HL-60 (cell line): Measurements from ENCODE around the gene SCAF4.

Experiments used
- DNase-seq, 2 experiments: peaks; one replicate each; pipeline ENCODE4 v3.0.0-alpha.2; 2010 to 2020; ENCODE audit warnings: low read depth in 1 of 2, low spot score in 1 of 2
- H3K27ac ChIP-seq: fragments of 250-450 bp; sonication (Bioruptor Pico); replicated peaks from 2 replicates; pipeline ENCODE4 v1.5.1; 2020; ENCODE audit warnings: mild to moderate bottlenecking, moderate library complexity
- H3K27me3 ChIP-seq: fragments of 250-450 bp; sonication (Bioruptor Pico); 2 replicates; pipeline ENCODE4 v1.5.1; 2021; ENCODE audit warnings: mild to moderate bottlenecking, moderate library complexity; ENCODE audit not compliant: insufficient read depth, poor library complexity, severe bottlenecking
- H3K4me3 ChIP-seq: replicated peaks from 2 replicates; pipeline ENCODE4 v1.5.1; 2011; ENCODE audit warnings: mild to moderate bottlenecking, control low read depth, low read length; ENCODE audit not compliant: insufficient read depth
- GABPA ChIP-seq: IDR thresholded peaks from 2 replicates; pipeline ENCODE4 v1.6.1; 2012; ENCODE audit warnings: low read depth
- POLR2AphosphoS5 ChIP-seq: IDR thresholded peaks from 2 replicates; pipeline ENCODE4 v1.6.1; 2012; ENCODE audit warnings: low read depth
- SPI1 ChIP-seq: IDR thresholded peaks from 2 replicates; pipeline ENCODE4 v1.6.1; 2012; ENCODE audit warnings: low read depth, mild to moderate bottlenecking, borderline replicate concordance
- TF ChIP-seq, protein P1 (sequence below): IDR thresholded peaks from 2 replicates; pipeline ENCODE4 v1.6.1; 2012; ENCODE audit warnings: low read depth; ENCODE audit not compliant: insufficient replicate concordance
- TF ChIP-seq, protein P2 (sequence below): IDR thresholded peaks from one replicate; pipeline ENCODE4 v1.5.1; 2011; ENCODE audit warnings: low read length, control low read depth, inconsistent platforms; ENCODE audit not compliant: insufficient read depth

SCAF4 gene

DNA sequence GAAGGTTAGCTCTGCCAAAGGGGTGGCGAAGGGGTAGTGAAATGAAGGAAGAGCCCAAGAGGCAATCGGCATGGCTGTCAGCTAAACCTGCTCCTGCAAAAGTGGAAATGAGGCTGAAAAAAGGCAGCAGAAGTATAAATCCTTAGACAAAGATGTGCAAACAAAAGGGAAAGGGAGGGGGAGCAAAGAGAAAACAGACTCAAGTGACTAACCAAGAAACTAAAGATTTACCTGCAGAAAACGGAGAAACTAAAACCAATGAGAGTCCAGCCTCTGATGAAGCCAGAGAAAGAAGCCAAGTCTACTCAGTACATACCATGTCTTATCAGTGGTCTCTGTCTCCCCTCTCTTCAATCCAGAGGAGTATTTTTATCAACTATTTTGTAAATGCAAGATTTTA lies 25.4 kb downstream of the SCAF4 start:
- Histone ChIP-seq H3K27ac (no peak overlapping the region), H3K4me3 (no peak overlapping the region), H3K27me3 (no peaks in the 10 kb centered on the region)
- TF ChIP-seq GABPA (no peak), POLR2AphosphoS5 (no peak), SPI1 (no peak)
- TF ChIP-seq, protein P1, sequence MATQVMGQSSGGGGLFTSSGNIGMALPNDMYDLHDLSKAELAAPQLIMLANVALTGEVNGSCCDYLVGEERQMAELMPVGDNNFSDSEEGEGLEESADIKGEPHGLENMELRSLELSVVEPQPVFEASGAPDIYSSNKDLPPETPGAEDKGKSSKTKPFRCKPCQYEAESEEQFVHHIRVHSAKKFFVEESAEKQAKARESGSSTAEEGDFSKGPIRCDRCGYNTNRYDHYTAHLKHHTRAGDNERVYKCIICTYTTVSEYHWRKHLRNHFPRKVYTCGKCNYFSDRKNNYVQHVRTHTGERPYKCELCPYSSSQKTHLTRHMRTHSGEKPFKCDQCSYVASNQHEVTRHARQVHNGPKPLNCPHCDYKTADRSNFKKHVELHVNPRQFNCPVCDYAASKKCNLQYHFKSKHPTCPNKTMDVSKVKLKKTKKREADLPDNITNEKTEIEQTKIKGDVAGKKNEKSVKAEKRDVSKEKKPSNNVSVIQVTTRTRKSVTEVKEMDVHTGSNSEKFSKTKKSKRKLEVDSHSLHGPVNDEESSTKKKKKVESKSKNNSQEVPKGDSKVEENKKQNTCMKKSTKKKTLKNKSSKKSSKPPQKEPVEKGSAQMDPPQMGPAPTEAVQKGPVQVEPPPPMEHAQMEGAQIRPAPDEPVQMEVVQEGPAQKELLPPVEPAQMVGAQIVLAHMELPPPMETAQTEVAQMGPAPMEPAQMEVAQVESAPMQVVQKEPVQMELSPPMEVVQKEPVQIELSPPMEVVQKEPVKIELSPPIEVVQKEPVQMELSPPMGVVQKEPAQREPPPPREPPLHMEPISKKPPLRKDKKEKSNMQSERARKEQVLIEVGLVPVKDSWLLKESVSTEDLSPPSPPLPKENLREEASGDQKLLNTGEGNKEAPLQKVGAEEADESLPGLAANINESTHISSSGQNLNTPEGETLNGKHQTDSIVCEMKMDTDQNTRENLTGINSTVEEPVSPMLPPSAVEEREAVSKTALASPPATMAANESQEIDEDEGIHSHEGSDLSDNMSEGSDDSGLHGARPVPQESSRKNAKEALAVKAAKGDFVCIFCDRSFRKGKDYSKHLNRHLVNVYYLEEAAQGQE = no peak
- TF ChIP-seq, protein P2, sequence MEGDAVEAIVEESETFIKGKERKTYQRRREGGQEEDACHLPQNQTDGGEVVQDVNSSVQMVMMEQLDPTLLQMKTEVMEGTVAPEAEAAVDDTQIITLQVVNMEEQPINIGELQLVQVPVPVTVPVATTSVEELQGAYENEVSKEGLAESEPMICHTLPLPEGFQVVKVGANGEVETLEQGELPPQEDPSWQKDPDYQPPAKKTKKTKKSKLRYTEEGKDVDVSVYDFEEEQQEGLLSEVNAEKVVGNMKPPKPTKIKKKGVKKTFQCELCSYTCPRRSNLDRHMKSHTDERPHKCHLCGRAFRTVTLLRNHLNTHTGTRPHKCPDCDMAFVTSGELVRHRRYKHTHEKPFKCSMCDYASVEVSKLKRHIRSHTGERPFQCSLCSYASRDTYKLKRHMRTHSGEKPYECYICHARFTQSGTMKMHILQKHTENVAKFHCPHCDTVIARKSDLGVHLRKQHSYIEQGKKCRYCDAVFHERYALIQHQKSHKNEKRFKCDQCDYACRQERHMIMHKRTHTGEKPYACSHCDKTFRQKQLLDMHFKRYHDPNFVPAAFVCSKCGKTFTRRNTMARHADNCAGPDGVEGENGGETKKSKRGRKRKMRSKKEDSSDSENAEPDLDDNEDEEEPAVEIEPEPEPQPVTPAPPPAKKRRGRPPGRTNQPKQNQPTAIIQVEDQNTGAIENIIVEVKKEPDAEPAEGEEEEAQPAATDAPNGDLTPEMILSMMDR = no peak
- no peak for DNase-seq

DNA sequence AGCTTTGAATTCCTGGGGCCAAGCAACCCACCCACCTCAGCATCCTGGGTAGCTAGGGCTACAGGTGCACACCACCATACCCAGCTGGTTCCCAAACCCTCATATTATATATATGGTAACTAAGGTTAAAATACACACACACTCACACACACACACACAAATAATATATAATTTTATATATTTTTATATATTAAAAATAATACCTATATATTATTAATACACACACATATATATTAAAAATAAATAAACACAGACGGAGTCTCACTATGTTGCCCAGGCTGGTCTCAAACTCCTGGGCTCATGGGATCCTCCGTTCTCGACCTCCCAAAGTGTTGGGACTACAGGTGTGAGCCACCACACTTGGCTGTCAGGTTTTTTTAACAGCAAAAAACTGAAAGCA lies 31.9 kb downstream of the SCAF4 start:
- TF ChIP-seq GABPA (no peak), POLR2AphosphoS5 (no peak), SPI1 (no peak)
- no peaks in the 10 kb centered on the region for H3K27me3 ChIP-seq
- H3K27ac ChIP-seq = no peak overlapping the region
- no peak overlapping the region for H3K4me3 ChIP-seq
- no peak for DNase-seq

DNA sequence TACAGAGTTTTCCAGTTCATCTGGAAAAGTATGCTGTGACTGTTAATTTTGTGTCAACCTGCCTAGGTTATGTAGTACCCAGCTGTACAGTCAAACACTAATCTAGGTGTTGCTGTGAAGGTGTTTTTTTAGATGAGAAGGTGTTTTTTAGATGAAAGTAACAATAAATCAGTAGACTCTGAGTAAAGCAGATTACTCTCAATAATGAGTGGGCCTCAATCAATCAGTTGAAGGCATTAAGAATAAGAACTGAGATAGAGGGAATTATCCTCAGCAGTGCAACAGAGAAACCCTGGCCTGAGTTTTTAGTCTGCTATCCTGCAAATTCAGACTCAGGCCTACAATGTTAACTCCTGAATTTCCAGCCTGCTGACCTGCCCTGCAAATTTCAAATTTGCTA lies 33.5 kb downstream of the SCAF4 start:
- TF ChIP-seq, protein P1 = no peak
- TF ChIP-seq POLR2AphosphoS5 = no peak
- TF ChIP-seq, protein P2 = no peak
- TF ChIP-seq SPI1 = no peak
- TF ChIP-seq GABPA = no peak
- Histone ChIP-seq H3K4me3 (no peak overlapping the region), H3K27ac (no peak overlapping the region), H3K27me3 (no peaks in the 10 kb centered on the region)
- no peak for DNase-seq

DNA sequence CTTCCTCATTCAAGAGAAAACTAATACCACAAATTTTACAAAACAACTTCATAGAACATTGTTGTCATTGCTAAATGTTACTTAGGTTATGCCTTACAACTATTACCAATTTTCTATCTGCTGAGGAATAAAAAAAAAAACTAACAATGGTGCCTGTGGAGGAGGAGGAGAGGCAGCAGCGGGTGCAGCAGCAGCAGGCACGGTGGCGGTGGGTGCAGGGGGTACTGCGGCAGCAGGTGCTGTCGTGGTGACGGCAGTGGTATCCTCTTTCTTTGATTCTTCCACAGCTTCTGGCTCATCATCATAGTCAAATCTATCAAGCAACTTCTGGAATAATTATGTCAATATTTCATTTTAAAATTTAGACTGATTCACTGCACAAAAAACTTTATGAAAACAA lies 35.5 kb downstream of the SCAF4 start:
- TF ChIP-seq SPI1 = no peak
- TF ChIP-seq, protein P2 = no peak
- TF ChIP-seq, protein P1 = no peak
- TF ChIP-seq GABPA = no peak
- H3K27ac ChIP-seq = no peak overlapping the region
- DNase-seq = no peak
- no peaks in the 10 kb centered on the region for H3K27me3 ChIP-seq
- H3K4me3 ChIP-seq = no peak overlapping the region
